HG02884 (cell line): ENCODE measurements around the gene RABEP2.
"Not testable (repeated sequence)": the region's sequence is repeated elsewhere in the genome, so short reads cannot be mapped to it uniquely, and the experiment has no call there.

Experiments used
- ATAC-seq: cut with Tn5 transposase; IDR thresholded peaks from one replicate; pipeline ENCODE4 v1.9.1; 2021; ENCODE audit warnings: mild to moderate bottlenecking, moderate library complexity; ENCODE audit not compliant: unreplicated experiment

RABEP2 gene

DNA sequence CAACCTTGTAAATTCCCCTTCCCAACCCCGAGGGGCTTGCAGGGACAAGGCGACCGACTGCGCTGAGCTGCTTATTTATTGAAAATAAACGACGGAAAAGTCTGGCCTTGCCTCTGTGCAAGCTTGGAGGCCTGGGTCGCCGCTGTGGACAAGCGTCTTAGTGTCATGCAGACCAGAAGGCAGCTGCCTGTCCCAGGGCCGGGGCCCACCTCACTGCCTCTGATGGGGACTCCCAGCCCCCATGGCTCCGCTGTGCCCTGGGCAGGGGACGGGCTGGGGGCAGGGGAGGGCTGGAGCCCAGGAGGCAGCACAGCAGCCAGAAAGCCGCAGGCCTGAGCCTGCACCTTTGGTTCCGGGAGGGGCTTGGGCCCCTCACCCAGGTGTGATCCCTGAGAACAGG, 20.7 kb downstream of the RABEP2 start:
- no peak for ATAC-seq

DNA sequence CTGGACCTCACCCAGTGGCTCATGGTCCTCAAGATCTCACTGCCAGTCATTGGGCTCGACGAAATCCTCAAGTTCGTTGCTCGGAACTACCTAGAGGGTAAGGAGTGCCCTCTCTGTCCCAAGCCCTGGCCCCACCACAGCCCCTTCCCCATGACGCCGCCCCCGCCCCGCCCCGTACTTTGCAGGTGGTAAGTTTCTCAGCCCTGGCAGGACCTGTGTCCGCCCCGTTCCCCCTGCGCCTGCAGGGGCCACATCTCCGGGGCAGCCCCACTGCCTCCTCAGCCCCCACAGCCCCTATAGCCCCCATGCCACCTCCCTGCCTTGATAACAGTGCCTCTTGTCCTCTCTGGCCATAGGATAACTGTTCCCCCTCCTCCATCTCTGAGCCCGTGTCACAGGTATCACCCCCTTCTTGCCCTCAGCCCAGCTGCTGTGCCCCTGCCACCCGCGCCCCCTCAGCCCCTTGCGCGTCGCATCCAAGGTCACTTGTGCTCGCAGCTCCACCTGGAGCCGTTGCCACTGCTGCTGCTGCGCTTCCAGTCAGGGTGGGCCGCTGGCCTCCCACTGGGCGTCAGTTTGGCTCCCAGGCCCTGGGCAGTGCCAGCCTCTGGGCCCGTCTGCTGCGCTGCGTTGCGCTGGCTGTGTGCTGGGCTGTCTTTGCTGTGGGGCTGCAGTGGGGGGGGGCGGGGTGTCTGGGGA, 21.5 kb downstream of the RABEP2 start:
- no peak for ATAC-seq

DNA sequence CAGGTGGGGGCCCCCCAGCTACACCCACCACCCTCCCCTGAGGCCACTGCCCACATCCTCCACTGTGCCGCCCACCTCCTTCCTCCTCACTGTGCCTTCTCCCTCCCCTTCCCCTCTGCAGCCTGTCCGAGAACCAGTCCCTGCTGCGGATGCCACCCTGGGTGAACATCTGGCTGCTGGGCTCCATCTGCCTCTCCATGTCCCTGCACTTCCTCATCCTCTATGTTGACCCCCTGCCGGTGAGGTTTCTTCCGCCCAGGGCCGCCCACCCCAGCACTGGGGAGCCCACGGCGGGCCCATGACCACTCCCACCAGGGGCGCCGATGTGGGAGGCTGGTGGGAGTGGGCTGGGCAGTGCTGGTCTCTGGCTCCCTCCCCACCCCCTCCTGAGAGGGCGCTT, 22.1 kb downstream of the RABEP2 start:
- no peak for ATAC-seq

DNA sequence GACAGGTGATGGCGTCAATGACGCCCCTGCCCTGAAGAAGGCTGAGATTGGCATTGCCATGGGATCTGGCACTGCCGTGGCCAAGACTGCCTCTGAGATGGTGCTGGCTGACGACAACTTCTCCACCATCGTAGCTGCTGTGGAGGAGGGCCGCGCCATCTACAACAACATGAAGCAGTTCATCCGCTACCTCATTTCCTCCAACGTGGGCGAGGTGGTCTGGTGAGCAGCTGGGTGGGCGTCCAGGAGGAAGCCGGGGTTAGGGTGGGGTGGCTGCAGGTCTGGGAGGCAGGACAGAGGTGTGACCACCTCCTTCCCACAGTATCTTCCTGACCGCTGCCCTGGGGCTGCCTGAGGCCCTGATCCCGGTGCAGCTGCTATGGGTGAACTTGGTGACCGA, 23.2 kb downstream of the RABEP2 start:
- no peak for ATAC-seq

DNA sequence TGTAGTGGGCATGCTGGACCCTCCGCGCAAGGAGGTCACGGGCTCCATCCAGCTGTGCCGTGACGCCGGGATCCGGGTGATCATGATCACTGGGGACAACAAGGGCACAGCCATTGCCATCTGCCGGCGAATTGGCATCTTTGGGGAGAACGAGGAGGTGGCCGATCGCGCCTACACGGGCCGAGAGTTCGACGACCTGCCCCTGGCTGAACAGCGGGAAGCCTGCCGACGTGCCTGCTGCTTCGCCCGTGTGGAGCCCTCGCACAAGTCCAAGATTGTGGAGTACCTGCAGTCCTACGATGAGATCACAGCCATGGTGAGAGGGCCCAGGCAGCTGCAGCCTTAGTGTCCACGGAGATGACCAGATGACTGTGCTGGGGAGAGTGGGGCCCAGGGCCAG, 24.4 kb downstream of the RABEP2 start:
- ATAC-seq: no peak

DNA sequence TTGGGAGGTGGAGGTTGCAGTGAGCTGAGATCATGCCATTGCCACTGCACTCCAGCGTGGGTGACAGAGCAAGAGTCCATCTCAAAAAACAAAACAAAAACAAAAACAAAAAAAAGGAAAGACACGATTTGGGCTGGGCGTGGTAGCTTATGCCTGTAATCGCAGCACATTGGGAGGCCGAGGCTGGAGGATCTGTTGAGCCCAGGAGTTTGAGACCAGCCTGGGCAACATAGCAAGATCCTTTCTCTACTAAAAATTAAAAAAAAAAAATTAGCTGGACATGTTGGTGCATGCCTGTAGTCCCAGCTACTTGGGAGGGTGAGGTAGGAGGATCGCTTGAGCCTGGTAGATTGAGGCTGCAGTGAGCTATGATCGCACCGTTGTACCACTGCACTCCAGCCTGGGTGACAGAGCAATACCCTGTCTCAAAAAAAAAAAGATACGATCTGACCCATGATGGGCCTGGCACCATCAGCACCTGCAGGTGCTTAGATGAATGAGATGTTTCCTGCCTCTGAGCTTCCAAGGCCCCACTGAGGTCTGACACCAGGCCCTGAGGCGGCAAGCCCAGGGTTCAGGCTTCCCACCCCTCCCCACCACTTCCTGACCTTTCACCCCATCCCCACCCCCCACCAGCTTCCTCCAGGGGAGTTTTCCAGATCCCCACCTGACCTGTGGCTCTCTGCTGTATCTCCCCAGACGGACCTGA, 25.0 kb downstream of the RABEP2 start:
- no peak for ATAC-seq

DNA sequence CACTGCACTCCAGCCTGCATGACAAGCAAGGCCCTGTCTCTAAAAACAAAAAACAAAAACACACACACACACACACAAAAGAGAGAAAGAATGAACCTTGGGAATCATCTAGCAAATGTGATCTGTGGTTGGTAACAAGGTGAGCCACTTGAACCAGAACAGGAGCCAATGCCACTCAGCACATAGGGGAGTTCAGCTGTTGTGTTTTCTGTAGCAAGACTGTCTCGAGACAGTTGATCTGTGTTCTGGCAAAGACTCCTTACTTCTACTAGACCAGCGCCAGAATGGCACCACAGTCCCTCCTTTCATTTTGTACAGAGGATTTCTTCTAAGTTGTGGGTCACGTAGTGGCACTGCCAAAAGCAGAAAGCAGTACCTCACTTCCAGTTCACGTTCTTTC, 26.1 kb downstream of the RABEP2 start:
- no peak for ATAC-seq

DNA sequence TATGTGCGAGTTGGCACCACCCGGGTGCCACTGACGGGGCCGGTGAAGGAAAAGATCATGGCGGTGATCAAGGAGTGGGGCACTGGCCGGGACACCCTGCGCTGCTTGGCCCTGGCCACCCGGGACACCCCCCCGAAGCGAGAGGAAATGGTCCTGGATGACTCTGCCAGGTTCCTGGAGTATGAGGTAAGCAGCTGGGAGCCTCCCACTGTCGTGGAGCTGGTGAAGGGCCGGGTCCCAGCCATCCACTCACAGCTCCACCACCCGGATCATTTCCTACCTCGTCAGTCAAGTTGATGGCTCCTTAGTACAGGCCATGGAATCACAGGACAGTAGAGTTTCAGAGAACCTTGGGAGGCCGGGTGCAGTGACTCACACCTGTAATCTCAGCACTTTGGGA, 26.8 kb downstream of the RABEP2 start:
- no peak for ATAC-seq

DNA sequence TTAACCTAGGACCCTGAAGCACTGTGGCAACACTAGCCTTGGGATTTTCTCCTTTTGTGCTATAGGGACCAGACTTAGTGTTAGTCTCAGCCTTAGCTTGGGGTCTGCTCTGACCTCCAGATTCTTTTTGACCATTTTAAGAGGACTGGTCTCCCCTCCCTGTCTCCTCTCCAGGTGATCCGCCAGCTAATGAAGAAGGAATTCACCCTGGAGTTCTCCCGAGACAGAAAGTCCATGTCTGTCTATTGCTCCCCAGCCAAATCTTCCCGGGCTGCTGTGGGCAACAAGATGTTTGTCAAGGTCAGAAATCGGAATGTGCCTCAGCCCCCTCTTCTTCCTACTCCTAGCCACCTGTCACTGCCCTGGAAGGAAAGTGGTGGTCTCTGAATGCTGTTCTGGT, 27.2 kb downstream of the RABEP2 start:
- ATAC-seq: no peak

DNA sequence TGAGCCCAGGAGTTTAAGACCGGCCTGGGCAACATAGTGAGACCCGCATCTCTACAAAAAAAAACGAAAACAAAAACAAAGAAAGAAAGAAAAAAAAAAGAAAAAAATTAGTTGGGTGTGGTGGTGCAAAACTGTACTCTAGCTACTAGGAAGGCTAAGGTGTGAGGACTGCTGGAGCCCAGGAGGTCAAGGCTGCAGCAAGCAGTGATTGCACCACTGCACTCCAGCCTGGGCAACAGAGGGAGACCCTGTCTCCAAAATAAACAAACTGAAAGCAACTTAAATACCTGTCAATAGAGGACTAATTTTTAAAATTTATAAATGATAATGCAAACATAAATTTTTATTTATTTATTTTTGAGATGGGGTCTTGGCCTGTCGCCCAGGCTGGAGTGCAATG, 29.4 kb downstream of the RABEP2 start:
- ATAC-seq: no peak

DNA sequence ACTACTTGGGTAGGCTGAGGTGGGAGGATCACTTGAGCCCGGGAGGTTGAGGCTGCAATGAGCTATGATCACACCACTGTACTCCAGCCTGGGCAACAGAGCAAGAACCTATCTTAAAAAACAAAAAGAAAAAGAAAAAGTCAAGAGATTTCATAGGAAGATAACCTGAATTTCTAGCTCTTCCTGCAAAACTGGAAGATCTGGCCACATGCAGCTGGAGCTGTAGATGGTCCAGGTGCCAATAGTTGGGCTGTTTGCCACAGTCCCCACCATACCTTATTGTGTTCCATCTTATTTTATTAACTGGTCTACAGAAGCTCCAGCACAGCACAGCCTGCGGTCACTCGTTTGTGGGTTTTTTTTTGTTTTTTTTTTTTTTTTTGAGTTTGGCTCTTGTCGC, 31.7 kb downstream of the RABEP2 start:
- ATAC-seq: no peak

DNA sequence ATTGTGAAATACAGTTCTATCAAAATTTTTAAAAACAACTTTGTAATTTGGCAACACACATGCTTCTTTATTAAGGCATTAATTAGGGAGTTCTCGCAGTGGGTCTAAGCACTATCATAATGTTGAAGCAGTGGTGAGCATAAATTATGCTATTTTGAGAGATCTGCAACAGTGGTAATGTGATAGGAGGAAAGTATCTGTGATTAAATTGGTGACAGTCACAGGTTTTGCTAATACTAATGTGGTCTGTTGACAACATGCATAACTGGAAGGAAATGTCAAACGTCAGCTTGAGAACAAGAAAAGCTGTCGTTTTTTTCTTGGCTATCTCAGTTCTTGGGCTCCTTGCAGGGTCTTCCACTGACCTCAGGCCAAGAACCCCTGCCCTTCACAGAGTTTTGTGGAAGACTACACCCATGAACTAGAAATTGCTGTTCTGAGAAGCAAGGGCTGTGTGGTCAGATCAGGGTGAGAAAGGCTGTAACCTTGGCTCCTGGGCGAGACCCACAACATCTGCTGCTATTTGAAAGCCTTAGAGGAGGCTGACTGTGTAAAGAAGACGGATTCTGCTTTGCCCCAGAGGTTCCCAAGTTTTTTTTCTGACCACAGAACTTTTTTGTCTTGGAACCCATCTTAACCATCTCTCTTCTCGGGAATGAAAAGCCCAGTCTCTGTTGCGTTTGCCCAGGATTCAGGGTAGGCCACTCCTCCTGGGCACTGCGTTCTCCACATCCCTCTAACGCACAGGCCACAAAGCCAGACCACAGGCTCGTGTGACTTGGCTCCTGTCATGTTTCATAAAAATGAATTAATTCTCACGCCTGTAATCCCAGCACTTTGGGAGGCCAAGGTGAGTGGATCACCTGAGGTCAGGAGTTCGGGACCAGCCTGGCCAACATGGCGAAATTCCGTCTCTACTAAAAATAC, 32.8 kb downstream of the RABEP2 start:
- no peak for ATAC-seq

DNA sequence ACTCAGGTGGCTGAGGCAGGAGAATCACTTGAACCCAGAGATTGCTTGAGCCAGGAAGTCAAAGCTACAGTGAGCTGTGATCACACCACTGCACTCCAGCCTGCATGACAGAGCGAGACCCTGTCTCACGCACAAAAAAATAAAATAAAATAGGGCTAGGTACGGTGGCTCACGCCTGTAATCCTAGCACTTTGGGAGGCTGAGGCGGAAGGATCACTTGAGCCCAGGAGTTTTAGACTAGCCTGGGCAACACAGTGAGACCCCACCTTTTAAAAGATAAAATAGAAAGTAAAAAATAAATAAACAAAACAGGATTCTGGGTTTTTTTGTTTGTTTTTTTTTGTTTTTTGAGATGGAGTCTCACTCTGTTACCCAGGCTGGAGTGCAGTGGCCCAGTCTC, 34.7 kb downstream of the RABEP2 start:
- ATAC-seq: not testable (repeated sequence)

DNA sequence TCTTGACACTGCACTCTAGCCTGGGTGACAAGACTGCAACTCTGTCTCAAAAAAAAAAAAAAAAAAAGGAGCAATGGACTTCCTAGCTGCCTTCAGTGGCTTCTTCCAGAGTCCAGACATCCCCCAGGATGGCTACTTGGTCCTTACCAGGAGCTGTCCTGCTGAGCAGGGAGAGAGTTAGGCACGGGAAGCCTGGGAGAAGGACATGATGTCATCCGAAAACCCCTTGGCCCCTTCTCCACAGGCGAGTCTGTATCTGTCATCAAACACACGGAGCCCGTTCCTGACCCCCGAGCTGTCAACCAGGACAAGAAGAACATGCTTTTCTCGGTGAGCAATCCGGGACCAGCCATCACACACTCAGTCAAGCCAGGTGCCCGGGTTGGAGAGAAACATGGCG, 38.1 kb downstream of the RABEP2 start:
- ATAC-seq: no peak

DNA sequence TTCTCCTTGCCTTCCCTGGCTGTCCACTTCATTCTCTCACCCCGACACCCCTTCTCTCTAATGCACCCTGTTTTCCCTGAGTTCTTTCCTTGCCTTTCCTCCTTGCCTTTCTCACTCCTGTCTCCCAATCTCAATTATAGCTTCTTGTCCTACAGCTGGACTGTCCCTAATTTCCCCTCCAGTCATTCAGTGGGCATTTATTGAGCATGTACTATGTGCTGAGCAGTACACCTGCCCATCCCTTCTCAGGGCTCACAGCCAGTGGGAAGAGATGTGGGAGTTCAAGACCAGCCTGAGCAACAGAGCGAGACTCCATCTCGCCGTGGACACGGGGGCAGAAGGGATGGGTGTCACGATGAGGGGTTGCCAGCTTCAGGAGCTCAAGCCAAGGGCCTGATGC, 41.0 kb downstream of the RABEP2 start:
- ATAC-seq: no peak

DNA sequence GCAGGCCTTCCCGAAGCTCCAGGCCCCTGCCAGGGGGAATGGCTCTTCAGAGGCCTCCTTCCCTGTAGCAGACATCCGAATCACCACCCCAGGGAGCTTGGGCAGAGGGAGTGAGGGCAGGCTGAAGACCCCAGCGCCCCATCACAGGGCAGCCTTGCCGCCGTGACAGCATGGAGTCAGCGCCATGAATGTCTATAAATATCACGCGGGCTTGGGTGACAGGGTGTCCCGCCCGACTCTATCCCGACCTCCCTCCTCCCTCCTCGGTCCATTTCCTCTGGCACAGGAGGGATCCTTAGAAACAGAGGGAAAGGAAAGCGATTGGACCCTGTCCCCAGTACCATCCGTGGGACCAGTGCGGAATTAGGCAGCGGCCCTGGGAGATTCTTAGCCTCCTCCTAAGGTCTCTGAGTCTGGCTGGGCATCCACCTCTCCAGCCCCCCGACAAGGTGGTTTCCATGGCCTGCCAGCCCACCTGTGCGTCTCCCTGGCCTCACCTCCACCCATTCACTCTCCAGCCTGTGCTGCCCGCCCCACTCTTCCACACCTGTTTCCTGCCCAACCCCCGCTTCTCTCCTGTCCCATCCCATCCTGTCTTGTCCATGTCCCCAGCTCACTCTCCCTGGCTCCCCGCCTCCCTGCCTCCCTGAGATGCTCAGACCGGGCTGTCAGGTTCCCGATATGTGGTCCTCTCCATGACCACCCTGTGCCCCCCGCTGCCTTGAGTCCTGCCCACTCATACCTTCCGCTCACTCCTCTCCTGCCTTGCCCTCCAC, 41.6 kb downstream of the RABEP2 start:
- no peak for ATAC-seq

DNA sequence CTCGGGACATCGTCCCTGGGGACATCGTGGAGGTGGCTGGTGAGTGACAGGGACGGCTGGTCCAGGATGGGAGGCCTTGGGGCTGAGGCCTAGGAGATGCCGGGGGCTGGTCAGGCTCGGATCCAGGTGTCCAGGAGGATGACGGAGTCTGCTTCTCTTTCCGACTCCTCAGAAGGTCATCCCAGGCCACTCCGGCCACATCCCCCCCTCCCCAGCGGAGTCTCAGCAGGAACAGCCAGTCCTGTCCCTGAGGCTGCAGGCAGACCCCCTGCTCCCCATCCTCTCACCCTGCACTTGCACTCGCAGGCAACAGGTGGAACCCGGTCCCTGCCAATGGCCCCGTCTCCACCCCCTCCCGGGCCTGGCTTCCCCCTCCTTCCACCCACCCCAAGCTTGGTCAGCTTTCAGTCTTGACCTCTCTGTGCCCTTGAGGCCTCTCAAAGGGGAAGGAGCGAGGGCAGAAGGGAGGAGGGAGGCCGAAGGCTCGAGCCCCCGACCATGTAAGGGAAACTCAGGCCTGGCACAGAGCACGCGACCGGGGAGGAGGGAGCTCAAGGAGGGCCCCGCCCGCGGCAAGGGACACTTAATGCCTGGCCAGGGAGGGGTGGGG, 42.4 kb downstream of the RABEP2 start:
- no peak for ATAC-seq

DNA sequence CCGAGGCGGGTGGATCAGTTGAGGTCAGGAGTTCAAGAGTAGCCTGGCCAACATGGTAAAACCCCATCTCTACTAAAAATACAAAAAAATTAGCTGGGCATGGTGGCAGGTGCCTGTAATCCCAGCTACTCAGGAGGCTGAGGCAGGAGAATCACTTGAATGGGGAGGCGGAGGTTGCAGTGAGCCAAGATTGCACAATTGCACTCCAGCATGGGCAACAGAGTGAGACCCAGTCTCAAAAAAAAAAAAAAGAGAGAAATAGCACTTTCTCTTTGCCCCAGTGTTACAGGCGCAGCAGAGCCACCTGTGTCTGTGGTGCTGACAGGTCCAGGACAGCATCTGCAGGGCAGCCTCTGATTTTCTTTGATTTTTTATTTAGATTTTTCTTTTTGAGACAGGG, 43.5 kb downstream of the RABEP2 start:
- ATAC-seq: not testable (repeated sequence)

DNA sequence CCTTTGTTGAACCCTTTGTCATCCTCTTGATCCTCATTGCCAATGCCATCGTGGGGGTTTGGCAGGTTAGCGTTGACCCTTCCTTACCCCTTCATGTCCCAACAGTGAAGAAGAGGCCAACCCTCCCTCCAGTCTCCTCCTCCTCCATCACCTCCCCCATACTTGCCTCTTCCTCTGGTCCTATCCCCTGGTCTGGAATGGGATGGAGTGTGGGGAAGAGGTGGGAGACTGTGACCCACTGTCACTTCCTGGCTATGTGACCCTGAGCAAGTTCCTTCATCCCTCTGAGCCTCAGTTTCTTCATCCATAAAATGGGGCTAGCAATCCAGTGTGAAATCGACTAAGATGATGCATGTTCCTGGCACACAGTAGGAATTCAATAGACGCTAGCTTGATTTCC, 44.1 kb downstream of the RABEP2 start:
- no peak for ATAC-seq

DNA sequence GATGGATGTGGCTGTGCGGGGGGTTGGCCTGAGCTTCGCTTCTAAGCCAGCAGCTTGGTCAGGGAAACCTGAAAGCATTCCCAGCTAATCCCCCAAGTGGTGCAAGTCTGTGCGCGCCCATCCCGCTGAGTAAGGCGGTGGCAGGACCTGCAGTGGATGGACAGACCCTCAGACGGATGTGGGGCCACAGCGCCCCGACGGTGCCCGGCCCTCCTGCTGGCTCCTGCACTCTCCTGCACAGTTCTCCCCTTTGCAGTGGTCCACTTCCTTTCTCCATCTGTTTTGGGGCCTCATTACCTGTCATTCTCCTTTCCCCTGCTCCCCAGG, 44.5 kb downstream of the RABEP2 start:
- no peak for ATAC-seq
